GM21528 (cell line): ENCODE data around the gene CNFN.
A peak's percentile ranks its signal among the peaks of the same experiment; 100 is the strongest.

Experiments
- ATAC-seq: cut with Tn5 transposase; IDR thresholded peaks from one replicate; pipeline ENCODE4 v1.9.1; 2021; ENCODE audit warnings: mild to moderate bottlenecking, moderate library complexity; ENCODE audit not compliant: unreplicated experiment, low FRiP score

CNFN gene, protein sequence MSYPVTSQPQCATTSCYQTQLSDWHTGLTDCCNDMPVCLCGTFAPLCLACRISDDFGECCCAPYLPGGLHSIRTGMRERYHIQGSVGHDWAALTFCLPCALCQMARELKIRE

DNA sequence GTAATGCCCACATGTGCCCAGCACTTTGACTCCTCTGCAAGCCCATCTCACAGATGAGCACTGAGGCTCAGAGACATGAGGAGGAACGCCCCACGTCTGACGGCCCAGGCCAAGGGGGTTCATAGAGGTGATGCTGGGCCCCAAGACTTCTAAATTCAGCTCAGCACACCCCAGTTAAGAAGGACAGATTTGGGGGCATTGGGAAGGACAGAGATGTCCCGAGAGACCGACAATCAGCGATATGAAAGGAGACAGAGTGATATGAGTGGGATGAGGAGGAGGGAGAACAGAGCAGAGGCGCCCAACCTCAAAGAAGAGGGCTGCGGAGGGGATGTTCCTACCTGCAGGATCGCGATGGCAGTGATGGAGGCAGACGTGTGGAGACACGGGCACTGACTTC, at the start of gene CNFN:
TSS of gene CNFN (minus strand) at position 399 of the 400 bp plus-strand sequence. CDS start 1,260 bp downstream, outside the sequence.
- no peak for ATAC-seq

DNA sequence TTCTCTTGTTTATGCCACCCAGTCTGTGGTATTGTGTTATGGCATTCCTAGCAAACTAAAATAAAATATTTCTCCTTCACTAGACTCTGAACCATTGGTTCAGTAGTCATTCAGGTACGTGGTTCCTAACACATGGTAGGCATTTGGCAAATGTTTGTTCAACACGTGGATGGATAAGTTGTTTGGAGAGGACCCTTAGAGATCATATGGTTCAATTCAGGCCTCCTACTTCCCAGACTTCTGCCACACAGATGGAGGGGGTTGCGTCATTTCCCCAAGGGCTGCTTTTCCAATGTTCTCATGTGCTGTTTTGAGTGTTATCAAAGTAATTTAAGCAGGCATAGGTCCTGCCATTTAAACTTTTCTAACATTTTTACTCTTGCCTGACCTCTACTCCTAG, 45.9 kb upstream of the CNFN start:
- ATAC-seq = no peak

DNA sequence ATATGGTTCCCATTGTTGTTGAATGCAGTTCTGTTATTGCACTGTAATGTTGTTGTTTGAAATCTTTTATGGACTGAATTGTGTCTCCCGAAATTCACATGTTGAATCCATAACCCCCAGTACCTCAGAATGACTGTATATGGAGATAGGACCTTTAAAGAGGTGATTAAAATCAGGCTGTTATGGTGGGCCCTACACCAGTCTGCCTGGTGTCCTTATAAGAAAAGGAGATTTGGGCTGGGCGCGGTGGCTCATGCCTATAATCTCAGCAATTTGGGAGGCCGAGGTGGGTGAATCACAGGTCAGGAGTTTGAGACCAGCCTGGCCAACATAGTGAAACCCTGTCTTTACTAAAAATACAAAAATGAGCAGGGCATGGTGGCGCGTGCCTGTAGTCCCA, 45.2 kb upstream of the CNFN start:
- ATAC-seq = no peak

DNA sequence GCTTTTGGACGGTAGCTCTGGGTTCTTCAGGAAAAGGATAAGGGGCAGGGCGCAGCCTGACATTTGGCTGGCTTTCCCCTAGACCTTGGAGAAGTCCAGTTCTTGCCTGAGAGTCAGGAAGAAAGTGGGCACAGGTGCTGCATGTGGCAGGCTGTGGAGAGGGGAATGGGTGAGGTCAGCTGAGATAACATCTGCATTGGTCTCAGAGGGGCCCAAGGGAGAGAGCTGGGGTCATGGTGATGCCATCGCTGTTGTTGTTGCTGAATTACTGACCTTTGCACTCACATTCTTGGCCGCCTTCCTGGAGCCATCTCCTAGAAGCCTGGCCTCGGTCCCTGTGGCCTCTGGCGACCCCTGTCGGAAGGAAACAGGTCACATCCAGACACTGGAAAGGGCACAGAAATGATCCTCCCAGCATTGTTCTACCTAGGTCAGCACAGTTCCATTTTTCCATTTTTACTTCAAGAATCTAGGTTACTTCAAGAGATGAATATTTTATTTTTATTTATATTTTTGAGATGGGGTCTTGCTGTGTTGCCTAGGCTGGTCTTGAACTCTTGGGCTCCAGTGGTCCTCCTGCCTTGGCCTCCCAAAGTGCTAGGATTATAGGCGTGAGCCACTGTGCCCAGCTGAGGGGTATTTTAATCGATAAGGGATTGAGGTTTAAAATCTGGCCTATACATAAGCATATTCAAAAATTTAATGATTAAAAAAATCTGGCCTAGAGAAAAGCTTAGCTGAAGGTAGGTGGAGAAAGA, 43.6 kb upstream of the CNFN start:
- ATAC-seq = no peak

DNA sequence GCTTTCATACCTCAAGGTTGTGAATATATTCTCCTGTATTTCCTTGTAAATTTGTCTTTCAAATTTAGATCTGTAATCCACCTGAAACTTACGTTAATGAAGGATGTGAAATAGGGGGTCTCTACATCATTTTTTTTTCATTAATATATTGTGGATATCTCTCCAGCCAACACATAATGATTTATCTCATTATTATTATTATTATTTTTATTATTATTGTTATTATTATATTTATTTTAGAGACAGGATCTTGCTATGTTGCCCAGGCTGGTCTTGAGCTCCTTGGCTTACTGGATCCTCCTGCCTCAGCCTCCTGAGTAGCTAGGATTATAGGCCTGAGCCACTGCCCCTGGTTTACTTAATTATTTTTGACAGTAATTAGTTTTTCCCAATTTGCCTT, 41.4 kb upstream of the CNFN start:
- ATAC-seq = no peak

DNA sequence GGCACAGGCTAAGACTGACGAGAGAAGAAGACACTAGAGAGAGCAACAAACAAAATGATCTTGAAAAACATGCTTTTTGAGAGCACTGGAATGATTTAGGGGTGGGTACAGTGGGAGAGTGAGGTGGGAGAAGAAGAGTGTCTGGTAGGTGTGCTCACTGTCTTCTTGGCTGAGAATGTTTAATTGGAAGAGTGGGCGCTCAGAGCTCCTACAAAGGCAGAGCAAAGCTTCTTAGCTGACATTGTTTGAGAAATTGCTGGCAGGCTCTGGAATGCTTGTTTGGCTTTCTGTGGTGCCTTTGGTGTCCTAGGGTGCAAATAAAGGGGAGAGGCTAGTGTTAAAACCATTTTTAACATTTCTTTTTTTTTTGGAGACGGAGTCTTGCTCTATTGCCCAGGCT, 38.6 kb upstream of the CNFN start:
- no peak for ATAC-seq

DNA sequence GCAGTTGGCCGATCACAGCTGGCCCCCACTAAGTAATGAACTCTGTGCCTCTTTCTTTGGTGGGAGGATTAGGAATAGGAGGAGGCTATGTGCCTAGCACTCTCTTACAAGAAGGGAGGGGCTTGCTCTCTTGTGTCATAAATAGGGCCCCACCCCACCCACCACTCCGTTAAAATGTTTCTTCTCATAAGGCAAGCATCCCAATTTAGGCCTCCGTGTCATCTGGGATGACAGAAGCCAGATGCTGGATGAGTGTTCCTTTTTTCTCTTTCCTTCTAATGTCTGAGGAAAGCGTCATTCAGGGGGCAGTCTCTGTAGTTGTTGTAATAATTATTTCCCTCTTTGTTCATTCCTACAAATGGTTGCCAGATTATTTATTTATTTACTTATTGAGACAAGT, 37.2 kb upstream of the CNFN start, which contains the start of gene LIPE:
TSS of gene LIPE (minus strand) at position 76 of the 400 bp plus-strand sequence. CDS start 239 bp downstream, outside the sequence.
- ATAC-seq = no peak

DNA sequence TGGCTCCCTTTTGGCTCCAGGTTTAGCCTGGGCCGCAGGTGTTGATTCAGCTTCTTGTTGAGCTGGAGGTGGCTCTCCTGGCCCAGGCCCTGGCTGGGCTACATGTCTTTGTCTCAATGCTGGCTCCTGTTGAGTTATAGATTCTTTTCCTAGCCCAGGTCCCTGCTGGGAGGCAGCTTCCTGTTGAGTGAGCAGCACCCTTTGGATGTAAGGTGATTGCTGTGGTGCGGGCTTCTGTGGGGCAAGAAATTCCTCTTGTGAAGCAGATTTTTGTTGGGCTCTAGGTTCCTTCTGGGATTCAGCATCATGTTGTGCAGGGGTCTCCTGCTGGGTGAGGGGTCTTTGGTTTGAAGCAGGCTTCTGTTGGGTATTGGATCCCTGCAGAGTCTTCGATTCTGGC, 36.5 kb upstream of the CNFN start:
- ATAC-seq = no peak

DNA sequence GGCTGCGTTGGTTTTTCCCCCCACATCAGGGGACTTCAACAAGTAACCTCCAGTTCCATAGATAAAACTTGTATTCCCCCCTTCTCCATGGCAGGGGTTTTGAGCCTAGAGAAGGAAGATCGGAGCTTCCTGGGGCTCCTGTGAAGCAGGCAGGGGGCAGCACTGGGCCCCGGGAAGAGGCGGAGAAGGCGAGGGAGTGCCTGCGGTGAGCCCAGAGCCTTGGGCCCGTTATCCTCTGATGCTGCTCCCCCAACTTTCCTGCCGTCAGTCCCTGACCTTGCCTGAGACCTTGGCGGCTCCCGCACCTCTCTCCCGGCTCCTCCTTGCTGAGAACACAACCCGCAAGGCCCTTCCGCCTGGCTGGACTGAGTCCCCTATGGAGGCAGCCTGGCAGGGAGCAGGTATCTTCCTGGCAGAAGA, 34.6 kb upstream of the CNFN start:
- ATAC-seq = no peak

DNA sequence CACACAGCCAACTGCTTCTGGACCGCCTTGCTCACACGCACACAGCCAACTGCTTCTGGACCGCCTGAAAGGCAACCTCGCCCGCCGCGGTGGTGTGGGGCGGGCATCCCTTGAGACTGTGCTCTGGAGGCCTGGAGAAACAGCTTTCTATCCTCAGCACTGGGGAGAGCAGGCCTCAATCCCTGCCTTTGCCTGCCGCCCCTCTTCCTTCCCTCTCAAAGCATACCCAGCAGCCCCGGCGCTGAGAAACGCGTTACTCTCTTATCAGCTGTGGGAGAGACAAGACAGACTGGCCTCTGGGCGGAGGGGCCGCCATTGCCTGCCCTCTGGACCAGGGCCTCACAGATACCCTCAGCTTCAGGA, 34.2 kb upstream of the CNFN start:
- ATAC-seq = no peak

DNA sequence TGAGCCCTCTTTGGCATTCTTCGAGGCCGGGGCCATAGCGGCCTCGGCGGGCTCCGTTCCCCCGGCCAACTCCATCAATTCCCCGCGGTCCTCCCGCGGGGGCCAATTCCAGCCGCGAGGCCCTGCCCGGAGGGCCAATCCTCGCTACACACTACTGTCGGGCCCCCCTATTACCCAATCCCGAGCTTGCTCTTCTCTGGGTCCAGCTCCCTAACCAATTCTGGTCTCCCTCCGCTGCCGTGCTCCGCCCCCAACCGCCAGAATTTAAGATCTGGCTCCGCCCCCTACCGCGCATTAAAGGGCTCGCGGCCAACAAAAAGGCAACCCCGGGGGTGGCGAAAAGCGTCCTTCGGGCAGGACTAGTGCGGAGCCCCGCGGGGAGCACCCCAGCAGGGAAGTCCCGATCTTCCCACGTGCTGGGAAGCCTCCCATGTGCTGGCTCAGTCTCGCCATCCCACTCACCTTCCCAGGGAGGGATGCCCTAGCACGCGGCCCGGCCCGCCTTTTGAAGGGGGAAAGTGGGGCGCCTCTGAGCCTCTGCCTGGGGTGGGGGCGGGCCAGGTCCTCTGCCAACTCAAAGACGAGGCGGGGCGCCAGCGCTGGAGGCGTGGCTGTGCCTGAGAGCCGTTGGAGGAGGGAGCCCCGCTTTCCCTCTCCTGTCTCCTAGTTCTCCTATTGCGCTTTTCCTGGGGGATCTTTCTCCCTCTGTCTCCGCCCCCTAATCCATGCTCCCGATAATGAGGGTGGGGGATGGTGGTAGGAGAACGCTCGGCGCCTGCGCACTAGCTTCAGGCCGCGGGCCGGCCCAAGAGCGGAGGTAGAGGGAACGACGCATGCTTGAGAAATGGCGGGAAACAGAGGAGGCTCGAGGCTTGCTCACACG, 33.6 kb upstream of the CNFN start:
- ATAC-seq = peak; percentile 77

DNA sequence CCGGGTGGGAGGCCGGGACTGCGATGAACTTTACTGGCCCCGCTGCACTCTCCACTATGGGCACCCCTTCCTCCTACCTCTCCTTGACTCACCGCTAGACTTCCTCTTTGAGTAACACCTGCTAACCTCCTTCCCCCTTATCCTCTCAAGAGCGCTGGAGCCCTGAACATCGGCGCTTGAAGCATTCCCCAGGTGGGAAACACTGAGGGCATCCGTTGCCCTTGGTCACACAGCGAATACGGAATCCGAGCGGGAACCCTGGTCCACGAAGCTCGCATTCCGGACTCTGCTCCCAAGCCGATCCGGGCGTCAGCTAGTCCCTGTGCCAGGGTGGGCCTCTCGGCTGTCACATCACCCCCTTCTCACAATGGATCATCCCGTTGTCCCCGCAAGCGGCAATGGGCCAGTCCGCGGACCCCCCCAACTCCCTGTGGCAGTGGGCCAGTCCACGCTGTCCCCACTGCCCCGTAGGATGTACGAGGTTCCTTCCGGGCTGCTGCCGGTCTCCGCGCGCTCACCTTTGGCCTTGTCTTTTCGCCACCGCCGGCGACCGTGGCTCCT, 32.9 kb upstream of the CNFN start:
- ATAC-seq = peak; percentile 44

DNA sequence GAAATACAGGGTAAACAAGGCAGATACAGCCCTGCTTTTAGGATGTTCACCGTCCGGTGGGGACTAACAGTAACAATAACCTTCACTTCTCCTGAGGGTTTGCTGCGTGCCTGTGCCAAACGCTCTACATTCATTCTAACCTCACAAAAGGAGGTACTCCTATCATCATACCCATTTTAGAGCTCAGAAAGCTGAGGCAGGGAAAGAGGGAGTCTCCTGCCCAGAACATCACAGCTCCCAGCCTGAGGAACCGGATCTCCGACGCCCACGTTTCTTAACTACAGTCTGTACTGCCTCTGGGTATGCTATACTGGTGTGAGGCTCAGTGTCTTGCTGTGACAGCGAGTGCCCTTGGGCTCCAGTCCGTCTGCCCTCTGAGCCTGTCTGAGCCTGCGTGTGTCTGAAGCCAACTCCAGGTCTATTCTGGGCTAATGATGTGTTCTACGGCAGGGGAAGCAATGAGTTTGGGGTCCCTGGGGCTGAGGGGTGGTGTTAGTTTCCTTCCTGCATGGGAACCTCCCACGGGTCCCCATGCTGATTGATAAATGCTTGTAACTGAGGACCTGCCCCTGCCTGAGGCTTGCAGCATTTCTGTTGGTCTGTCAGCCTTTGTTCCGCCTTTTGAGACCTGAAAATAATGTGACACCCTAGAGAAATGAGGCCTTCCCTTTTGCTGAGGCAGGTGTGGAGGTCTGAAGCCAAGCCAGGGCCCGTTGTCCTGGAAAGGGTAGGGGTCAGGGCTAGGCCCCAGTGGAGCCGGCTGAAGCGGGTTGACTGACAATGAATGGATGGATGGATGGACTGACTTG, 32.2 kb upstream of the CNFN start:
- ATAC-seq = peak; percentile 5

DNA sequence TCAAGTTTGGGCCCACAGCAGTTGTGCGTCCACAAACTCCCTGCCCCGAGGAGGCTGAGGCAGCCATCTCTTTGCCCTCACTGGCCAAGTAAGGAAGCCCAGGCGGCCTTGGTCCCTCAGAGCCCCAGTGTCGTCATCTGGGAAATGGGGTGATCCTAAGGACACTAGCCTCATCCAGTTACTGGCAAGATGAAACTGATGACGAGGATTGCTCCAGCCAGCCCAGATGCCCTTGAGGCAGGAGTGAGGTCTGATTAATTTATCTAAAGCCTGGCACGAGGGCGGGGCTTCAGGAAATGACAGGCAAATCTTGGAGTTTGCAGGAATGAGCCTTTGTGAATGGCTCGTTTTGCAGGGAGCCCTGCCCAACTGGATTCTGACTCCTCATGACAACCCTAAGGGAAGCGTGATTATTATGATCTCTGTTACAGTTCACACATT, 31.5 kb upstream of the CNFN start:
- no peak for ATAC-seq

DNA sequence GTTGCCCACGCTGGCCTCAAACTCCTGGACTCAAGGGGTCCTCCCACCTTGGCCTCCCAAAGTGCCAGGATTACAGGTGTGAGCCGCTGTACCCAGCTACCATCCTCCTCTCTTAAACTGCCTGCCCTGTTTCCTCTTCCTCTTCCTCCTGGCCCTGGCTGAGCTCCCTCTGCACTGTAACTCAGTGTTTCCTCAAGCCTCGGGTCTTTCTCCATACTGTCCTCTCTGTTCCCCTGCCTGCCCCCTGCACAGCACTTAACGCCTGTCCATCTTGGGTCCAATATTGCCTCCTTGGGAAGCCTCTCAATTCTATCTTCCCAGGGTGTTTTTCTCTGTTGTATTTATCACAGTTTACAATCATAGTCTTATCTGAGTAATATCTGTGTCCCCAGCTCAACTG, 31.0 kb upstream of the CNFN start:
- ATAC-seq = no peak

DNA sequence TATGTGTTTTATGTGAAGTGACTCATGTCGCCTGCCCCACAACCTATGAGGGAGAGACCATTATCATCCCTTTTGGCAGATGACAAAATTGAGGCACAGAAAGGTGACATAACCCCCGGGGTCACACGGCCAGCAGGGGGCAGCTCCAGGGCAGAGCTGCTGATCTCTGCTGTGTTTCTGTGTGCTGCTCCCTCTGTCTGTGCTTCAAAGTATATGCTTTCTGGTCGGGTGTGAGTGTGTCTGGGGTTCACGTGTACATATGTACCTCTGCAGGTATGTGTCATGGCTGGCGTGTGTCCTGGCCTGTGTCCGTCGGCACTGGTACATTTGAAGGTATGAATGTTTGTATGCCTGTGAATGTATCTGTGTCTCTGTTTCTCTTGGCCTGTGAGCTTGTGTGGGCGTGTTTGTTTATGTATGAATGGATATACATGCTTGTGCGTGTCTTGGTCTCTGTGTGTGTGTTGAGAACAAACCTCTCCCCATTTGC, 30.0 kb upstream of the CNFN start:
- ATAC-seq = no peak

DNA sequence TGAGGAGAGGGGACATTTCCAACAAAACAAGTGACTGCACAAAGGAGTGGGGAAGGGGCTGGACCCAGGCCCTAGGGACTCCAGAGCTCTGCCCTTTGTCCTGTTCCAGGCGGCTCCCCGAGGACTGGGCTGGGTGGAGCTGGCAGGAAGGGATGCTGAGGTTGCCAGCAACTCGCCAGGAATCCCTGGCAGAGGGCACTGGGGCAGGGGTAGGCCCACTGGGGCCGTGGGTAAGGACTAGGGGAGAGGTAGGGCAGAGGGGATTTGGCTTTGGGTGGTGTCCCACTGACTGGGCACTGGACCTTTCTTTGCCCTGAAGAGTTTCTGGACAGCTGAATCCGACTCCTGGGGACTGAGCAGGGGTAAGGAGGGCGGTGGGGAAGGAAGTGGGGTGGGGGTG, 29.2 kb upstream of the CNFN start:
- no peak for ATAC-seq

DNA sequence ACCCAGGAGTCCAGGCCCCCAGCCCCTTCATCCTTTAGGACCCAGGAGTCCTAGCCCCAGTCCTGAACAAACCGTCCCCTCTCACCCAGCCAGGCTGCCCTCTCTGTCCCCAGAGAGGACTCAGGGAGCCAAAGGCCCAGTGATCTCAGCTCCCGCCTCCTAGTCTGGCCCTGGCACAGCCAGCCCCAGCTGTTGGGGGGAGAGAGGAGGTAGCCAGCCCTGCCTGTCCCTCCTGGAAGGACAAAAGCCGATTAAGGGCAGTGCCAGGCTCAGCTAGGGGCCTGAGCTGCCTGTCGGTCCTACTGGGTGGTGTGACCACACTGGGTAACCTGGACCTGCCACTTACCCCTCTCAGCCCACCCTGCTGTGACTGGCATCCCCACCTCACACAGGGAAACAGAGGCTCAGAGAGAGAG, 22.6 kb upstream of the CNFN start:
- no peak for ATAC-seq

DNA sequence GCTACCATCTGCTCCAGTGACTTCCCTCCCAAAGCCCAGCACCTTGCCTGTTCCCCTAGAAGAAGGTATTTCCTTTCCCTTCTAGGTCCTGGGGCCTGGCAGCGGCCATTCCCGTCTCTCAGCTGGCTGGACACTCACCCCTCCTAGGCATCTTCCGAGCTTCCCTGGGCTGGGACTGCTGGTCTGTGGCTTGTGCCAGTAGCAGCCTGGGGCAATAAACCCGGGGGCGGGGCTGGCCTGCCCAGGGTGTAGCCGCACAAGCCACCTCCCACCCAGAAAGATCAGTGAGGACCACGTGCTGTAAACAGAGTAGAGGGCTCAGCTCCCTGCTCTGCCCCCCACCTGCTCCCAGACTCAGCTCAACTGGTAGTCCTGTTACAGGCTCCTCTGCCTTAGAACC, 22.1 kb upstream of the CNFN start:
- ATAC-seq = no peak

DNA sequence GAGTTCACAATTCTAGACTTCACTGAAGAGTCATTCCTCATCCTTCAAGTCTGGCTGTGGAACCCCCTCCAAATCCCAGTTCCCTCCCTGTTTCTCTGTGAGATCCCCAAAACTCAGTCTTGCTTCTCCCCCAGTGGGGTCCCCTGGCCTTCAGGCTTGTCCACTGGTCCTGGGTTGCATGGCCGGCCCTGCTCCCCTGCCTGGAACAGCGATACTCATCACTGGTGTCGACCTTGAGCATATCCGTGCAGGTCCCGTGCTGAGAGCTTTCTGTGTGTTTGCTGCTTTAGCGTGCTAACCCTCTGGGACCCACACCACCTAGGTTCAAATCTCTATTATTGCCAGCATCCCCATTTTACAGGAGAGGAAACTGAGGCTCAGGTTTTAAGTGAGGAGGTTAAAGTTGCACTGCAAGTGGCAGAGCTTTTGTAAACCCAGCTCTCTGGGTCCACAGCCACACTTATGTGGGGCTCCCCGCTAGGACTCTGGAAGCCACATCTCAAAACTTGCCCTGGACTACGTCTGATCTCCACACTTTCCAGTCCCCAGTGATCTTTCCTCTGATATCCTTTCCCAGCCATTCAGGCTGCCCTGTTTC, 21.6 kb upstream of the CNFN start:
- ATAC-seq = no peak
